Measurements from ENCODE around the gene SLC39A1. TPM values are rescaled to one million over a fixed set of nuclear protein-coding genes. Genes with fewer than 3 reads are reported as not detected.

Gene SLC39A1
- total RNA-seq, 1 donor from 2014 or later, result 64.2 TPM

DNA sequence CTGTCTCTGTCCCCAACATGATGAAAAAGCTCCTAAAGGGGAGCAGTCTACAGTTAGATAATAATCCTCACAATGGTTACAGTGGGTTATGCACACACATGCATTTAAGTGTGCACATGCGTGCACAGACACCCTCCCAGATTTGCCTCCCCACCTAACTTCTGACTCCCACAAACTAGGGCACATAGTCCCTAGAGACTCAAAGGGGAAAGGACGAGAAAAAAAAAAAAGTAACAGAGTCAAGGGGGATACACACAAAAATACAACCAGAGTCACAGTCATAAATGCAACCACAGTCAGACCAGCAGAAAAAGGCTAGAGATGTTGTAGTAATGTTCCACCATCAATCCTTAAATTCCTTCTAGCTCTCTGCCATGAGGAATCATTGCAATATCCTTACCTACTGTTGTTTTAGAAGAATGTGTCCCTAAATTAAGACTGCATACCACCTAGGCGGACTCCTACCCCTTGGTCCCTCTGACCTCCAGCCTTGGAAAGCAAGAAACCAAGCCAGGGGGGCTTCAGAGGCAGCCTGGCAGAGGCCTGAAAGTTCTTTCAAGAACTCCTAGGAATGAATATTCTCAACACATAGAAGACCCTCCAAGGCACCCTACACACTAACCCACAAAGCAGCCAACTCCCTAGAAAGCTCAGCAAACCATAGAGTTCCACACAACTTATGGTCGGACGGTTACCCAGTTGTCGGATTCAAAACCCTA is 6.2 kb downstream of the SLC39A1 start:
- intact Hi-C loops (cut with micrococcal nuclease), result loop anchor here (1.0 to 5.0 kb wide), 7 partner anchors 10 to 300 kb away; partner anchors contain the start of genes CREB3L4, INTS3, JTB and SNAPIN

DNA sequence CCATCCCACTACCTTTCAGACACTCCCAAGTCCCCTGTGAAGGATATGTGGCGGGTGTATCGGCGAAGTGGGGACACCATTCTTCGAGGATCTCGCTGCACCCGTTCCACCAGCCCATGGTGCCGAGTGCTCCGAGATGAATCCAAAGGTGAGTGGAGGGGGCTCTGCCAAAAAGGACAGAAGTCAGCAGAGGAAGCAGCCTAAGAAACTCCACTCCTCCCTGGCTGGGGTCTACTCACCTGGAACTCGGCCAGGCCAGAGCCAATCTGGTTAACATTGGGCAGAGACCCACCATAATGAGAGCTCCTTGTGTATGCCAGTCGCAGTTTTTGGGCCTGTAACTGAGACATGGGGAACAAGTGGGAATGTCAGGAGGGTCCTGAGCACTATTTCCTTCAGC is 8.5 kb downstream of the SLC39A1 start:
- intact Hi-C loops (cut with micrococcal nuclease), result loop anchor here (5.0 kb wide), 3 partner anchors 227 to 298 kb away; partner anchors contain the start of genes INTS3 and SNAPIN

DNA sequence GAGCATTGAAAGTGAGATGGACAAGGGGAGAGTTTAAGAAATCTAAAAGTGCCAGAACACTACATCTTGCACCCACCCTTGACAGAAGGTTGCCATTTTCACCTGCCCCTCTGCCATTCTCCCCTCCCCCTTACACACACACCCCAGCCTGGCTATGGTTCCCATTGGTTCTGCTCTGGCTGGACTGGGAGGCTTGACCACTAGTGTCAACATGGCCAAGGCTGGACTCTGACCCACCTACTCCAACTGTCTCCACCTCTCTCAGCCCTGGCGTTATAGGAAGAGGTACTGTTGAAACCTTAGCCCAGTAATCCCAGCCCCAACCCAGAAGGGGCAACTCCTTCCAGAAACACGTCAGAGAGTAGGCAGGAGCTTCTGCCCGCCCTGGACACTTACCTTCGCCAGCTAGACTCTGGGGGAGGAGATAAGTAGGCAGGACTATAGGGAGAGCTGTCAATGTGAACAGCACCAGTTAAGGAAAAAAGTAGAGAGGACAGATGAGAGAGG is 9.4 kb downstream of the SLC39A1 start:
- intact Hi-C loops (cut with micrococcal nuclease), result no loop called here

DNA sequence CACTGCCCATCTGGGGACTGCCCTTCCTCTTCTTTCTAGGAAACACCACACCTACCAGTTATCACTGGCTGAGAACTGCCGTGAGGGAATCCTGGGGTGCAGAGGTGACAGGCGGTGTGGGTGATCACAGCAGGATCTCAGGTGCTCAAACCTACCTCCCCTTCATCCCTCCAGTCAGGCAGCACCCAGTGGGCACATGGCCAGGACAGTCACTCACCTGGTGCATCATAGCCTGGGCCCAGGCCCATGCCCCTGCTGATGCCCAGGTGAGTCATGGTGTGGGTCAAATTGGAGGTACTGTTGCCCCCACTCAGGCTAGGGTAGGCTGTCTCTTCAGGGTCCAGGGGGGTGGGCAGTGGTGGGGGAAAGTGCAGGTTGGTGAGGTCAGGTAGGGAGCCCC is 11.5 kb downstream of the SLC39A1 start:
- intact Hi-C loops (cut with micrococcal nuclease), result no loop called here

DNA sequence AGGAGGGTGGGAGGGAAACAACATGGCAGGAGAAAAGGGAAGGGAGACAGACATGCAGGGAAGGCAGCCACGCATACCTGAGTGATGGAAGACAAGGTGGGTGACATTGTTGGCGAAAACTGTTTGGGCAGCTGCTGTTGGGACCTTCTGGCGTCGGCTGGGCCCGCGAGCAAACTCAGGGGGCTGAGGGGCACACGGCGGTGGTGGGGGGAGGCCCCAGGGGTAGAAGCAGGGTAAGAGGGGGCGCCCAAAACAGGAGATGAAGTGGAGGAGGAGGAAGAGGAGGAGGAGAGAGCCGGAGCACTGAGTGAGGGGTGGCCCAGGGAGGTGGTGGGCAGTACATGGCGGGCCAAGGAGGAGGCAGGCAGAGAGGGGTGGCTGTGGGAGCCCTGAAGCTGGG is 12.2 kb downstream of the SLC39A1 start:
- intact Hi-C loops (cut with micrococcal nuclease), result no loop called here

DNA sequence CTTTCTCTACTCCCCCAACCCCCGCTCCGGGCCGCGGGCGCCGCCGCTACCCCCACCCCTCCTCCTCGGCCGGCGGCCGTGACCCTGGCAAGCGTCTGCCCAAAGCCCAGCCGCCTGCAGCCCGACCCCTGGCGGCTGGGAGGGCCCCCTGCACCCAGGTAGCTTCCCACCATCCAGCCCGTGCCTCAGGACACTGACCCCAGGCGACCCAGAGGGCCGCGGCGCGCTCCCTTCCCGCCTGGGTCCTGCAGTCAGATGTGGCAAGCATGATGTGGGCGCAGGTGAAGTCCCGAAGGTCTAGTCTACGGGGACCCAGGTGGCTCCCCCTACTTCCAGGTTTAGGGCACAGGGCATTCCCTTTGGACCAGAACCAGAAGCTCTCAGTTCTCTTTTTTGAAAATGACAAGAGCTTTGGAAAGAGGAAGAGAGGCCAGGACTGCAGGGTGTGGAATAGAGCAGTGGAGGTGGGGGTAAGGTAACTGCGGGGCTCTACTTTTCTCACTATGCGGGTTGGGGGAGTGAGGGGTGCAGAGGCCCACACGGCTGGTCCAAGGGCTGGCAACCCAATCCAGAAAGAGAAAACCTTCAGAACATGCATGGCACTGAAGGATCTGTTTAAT is 16.6 kb downstream of the SLC39A1 start, which contains the start of gene DENND4B:
TSS of gene DENND4B (minus strand) at position 97 of the 620 bp plus-strand sequence. CDS start 2,344 bp downstream, outside the sequence.
- intact Hi-C loops (cut with micrococcal nuclease), result loop anchor here (1.0 kb wide), 2 partner anchors 21 to 31 kb away; partner anchors contain the start of genes CREB3L4 and JTB

DNA sequence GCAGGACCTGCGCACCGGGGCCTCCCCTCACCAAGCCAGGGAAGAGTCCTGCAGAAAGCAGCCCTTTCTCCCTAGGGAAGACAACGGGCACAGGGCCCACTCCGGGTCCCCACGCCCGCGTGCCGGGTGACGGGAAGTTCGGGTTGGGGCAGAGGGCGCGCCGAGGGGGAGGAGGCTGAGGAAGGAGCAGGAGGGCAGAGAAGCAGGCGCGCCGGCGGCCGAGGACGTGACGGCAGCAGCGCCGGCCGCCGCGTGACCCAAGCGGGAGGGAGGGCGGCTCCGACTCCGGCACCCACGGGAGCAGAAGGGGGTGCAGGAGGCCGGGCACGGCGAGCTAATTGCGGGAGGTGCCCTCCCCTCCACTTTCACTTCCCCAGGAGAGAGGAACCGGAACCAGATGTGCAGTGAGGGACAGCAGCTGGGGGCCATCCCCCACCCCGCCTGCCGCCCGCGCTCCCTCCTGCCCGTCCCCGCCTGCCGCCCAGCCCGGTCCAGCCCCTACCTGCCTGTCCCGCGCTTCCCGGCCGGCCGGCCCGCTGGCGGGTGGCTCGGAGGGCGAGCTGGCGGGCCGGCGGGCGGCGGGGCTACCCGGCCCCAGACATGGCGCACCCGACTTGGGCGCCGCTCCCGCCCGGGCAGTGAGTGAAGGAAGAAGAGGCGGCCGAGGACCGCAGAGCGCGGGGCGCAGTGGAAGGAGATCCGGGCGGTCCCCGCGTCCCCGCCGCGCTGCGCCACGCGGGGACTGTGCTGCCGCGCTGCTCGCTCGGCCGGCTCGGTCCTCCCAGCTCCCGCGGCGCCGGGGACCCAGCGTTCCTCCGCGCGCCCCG is 17.3 kb downstream of the SLC39A1 start:
- intact Hi-C loops (cut with micrococcal nuclease), result loop anchor here (1.0 kb wide), 10 partner anchors 11 to 219 kb away; partner anchors contain the start of genes CREB3L4, JTB, RAB13 and RPS27

DNA sequence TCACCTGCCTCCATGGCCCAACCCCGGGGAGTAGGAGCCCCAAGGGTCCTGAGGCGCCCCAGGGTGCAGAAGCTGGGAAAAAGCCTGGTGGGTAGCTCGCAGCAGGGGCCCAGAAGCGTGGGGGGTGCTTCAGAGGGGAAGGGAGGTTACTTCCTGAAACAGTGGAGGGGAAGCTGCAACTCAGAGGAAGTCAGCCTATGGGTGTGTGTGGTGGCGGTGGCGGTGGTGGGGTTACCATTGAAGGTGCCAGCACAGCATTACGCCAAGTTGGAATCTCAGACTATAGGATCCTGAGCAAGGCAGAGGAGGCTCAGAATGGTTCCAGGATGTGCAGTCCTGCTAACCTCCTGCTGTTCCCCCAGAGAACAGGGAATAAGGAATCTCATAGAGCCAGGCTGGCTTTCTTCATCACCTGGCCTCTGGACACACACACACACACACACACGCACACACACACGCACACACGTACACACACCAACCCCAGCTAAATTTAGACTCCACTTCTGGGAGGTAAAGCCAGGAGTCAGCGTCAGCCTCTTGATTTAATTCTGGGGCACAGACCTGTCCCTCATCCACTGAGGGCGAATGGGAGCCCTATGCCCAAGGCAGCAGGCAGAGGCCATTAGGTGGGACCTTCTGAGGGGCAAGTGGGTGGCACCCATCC is 18.1 kb downstream of the SLC39A1 start:
- intact Hi-C loops (cut with micrococcal nuclease), result loop anchor here (1.0 kb wide), 8 partner anchors 12 to 218 kb away; partner anchors contain the start of genes RAB13, RPS27 and SLC39A1

DNA sequence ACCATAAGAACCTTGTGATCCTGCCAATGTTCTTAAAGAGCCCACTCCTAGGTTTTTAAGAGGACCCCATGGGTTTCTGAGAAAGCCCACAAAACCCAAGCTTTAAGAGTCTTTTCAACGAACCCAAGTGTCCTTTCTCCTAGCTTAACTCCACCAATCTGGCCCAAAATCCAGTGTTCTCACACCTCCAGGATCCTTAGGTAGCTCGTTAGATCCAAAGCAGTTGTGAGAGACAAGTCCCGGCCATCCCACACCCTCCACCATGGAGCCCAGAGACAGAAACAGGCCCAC is 18.6 kb downstream of the SLC39A1 start:
- intact Hi-C loops (cut with micrococcal nuclease), result loop anchor here (1.0 kb wide), 8 partner anchors 13 to 217 kb away; partner anchors contain the start of genes RAB13, RPS27 and SLC39A1

DNA sequence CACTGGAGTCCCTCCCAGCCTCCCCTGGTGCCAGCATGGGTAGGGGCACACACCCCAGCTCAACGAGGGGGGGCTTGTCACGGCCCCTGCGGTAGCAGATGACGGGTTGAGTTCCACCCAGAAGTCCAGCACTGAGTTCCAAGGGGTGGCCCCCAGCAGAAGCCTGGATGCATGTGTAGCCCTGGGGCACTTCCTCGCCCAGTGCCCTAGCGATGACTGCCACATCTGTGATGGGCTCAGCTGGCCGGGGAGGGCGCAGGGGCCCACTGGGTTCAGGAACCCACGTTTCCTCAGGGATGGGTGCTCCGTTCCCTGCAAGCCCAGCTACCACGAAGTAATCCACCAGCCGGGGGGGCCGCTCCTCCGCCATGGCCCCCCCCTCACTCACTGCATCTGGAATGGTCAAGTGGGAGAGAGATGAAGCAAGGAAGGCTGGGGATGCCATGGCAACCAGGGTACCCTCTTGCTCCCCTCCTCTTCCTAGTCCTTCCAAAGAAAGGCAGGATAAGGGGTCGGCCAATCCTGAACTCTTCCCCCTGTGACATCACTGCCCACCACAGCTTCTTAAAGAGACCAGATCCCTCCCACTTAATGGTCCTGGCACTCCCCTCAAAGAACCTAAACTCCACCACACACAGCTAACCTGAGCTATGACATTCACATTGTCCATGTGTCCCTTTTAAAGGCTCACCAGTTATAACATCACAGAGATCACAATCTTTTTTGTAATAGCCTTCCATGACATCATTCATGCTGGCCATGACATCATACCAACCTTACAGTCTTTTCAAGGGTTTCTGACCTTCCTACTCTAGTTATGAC is 19.1 kb downstream of the SLC39A1 start:
- intact Hi-C loops (cut with micrococcal nuclease), result no loop called here

DNA sequence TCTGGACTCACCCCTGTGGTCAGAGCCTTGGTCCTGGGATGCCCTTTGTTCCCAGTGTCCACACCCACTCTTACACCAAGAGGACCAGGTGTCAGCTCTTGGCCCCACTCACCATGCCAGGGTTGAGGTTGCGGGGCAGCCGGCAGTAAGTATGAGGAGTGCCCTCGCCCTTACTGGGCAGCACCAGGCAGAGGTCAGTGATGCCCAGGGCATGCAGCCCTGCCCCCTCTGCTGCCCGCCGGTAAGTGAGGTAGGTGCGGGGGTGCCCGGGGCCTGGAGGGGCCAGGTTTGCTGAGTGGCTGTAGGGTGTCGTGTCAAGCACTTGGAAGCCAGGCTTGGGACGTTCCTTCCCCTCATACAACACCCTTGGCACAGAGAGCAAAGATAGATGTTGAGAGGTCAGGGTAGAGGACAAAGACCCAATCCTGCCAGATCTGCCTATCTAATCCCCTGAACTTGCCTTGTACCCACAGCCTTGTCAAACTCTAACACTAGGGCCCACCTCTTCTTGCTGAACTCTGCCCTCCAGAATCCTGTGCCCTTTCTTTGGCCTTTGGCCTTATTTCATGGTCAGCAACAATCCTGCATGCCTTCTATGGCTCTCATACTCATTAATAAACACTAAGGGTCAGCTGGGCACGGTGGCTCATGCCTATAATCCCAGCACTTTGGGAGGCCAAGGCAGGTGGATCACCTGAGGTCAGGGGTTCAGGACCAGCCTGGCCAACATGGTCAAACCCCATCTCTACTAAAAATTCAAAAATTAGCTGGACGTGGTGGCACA is 20.4 kb downstream of the SLC39A1 start:
- intact Hi-C loops (cut with micrococcal nuclease), result no loop called here

DNA sequence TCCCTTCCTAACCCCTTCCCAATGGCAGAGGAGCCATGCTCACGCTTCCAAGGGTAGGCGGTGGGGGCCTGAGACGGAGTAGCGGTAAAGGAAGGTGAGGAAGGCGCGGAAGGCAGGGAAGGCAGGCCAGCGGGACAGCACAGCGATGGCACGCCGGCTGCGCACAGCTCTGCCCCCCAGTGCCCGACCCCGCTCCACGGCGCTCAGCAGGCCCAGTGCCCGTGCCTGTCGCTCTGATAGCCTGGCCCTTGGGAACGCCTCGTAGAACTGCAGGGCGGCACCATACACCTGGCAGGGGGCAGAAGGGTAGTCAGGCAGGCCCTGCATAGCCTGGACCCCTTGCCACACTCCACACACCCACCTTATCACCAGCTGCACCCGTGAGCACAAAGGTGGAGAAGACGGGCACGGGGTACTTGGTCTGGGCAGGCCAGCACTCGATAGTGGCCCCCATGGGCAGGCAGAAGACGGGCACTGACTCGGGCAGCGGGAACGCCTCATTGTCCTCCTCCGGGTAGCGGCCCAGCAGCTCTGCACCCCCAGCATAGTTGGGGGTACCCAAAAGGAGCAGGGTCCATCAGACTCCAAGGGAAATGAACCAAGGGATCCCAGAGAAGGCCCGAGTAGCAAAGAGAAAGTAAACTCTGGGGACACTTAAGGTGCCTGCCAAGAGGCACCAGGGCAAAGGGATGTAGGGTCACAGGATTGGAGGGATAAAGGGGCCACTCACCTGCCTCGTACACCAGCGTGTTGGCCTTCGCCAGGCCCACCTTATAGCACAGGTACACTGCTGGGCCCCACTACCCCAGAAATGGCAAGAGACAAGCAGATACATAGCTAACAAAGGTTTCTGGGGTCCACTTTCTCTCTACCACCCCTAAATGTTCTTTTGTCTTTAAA is 21.3 kb downstream of the SLC39A1 start:
- intact Hi-C loops (cut with micrococcal nuclease), result no loop called here

DNA sequence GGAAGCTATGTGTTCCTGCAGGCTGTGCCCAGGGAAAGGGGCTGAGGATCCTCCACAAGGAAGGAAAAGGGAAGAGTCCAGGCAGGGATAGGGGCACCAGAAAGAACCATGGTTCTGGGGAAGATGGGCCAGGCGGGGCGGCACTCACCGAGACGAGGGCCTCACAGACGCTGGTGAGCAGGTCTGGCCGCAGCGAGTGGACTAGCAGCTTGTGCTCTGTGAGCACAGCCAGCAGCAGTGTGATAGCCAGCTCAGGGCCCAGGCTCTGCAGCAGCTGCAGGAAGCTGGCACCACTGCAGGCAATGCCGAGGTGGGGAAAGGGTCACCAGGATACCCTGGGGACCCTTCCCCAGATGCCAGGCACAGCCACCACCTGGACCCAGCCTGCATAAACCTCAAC is 22.6 kb downstream of the SLC39A1 start:
- intact Hi-C loops (cut with micrococcal nuclease), result no loop called here

DNA sequence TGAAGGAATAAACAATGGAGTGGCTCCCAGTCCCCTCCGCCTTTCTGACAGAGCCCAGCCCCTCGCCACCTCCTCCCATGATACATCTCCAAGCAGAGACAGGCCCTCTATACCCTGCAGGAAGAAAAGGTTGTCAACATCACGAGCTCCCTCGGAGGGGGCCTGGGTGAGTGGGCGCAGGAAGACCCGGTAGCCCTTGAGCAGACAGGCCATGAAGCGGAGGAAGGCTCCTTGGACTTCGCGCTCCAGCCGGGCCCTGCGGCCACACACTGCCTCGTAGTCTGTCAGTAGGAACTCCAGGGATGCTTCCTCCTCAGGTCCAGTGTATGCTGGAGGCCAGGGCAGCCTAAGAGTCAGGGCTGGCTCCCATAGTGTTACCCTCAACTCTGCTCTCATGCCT is 23.9 kb downstream of the SLC39A1 start:
- intact Hi-C loops (cut with micrococcal nuclease), result no loop called here

DNA sequence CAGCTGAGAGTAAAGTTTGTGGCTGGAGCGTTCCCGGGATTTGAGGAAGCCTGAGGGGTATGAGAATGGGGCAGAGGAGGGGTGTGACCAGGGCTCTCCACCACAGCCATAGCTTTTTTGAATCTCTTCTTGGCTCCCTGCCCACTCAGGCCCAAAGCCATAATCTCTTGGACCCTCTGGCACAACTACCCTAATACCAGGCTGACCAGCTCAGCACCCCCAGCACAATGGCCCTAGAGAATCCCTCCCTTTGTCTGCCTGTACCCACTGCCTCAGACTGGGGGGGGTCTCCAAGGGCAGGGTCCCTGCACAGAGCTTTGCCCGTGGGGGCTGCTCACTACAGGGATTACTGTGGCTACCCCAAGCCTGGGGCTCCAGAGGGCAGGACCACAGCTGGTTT is 24.3 kb downstream of the SLC39A1 start:
- intact Hi-C loops (cut with micrococcal nuclease), result no loop called here

DNA sequence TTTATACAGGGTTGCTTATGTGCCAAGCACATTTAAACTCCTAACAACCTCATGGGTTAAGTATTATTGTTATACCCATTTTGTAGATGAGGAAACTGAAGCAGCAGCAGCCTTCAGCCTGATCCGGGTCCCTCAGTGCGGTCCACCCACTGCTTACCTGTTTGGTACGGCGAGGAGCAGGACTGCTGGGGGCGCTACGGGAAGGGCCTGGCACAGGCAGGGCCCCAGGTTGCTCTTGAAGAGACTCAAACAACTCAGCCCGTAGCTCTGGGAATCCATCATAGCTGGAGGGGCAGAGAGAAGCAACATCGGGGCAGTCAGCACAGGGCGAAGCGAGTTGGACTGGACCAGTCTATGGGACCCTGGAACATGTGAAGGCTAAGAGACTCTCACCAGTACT is 26.0 kb downstream of the SLC39A1 start:
- intact Hi-C loops (cut with micrococcal nuclease), result no loop called here

DNA sequence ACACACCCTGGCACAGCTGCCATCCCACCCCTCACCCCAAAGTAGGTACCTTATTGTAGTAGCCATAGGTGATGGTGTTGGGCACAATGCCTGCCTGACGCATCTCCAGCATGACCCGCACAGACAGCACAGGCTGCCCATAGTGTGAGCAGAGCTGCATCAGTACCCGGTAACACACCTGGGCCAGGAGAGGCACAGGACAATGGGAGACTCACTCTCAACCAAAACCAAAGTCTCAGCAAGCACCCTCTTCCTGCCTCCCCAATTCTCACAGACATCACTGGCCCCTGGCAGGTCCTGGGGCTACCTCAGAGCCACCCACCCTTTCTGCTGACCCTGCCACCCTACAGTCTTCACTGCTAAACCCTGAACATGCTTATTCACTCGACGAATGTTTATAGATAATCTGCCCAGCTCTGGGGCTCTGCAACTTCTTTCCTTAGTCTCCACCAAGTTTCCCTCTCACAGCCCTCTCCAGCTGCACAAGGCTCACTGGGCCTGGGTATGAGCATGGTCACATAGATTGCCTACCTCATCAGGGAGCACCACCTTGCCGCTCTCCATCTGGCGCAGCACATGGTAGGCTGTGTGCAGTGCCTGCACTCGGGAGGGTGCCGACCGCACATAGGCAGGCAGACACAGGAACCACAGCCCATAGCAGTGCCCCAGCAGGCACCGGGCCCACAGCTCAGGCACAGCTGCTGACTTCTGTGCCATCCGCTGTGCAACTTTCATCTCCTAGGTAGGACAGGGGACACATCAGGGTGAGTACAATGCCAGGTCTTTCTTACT is 27.1 kb downstream of the SLC39A1 start:
- intact Hi-C loops (cut with micrococcal nuclease), result no loop called here

All from T-helper 1 cell treated with Interleukin-12 subunit alpha and Interleukin-12 subunit beta and Interleukin-4 antibody, amounts not matched to agents 30 ng/mL and 1 ng/mL, for 36 hours (primary cell).